Neural progenitor cell (in vitro differentiated cells): ENCODE measurements around the gene CDC123.

Experiments used
- CTCF ChIP-seq: fragments of 200-600 bp; sonication (generic); IDR thresholded peaks from 2 replicates; pipeline ENCODE4 v1.5.1; 2017; ENCODE audit warnings: antibody characterized with exemption, mild to moderate bottlenecking
- EZH2 ChIP-seq: fragments of 200-600 bp; sonication (generic); IDR thresholded peaks from 2 replicates; pipeline ENCODE4 v1.6.1; 2017; ENCODE audit warnings: antibody characterized with exemption, mild to moderate bottlenecking, moderate library complexity

GRCh38 chr10:12208460-12208859 lies 12.5 kb downstream of the CDC123 start:
- no peak for TF ChIP-seq CTCF
- TF ChIP-seq EZH2: no peak
